WTC11 (cell line): ENCODE data around the gene HS6ST1. TPM values are rescaled to one million over a fixed set of nuclear protein-coding genes. Genes with fewer than 3 reads are reported as not detected.
A peak's percentile ranks its signal among the peaks of the same experiment; 100 is the strongest.

Experiments
- ATAC-seq: fragments of 200-7000 bp; cut with Tn5 transposase; 2 replicates; pipeline ENCODE4 v1.10.0; 2021; ENCODE audit warnings: mild to moderate bottlenecking, moderate library complexity
- CTCF ChIA-PET: fragments of 300-600 bp; sonication (Branson Sonifier 250); formaldehyde crosslinking; loops from one replicate; lab custom pipeline; 2021; ENCODE audit warnings: antibody characterized with exemption; lab: Charles Lee
- POLR2A ChIA-PET: fragments of 350-600 bp; sonication (Branson Sonifier 250); formaldehyde crosslinking; loops from one replicate; lab custom pipeline; 2021; ENCODE audit warnings: antibody characterized with exemption; lab: Charles Lee
- DNase-seq: peaks from one replicate; pipeline ENCODE4 v3.0.0; 2021; ENCODE audit warnings: low spot score
- H3K27ac Mint-ChIP-seq: 2 replicates; pipeline ENCODE4 v1.8.0; 2021; ENCODE audit warnings: mixed read lengths
- H3K27me3 Mint-ChIP-seq: 2 replicates; pipeline ENCODE4 v1.8.0; 2021; ENCODE audit warnings: low read depth, mild to moderate bottlenecking, moderate library complexity, mixed read lengths
- H3K36me3 Mint-ChIP-seq: 2 replicates; pipeline ENCODE4 v1.8.0; 2021; ENCODE audit warnings: mixed read lengths
- H3K4me1 Mint-ChIP-seq: 2 replicates; pipeline ENCODE4 v1.8.0; 2022; ENCODE audit warnings: mixed read lengths
- H3K4me3 Mint-ChIP-seq: 2 replicates; pipeline ENCODE4 v1.8.0; 2021; ENCODE audit warnings: mild to moderate bottlenecking, moderate library complexity, mixed read lengths
- H3K9me3 Mint-ChIP-seq: 2 replicates; pipeline ENCODE4 v1.8.0; 2021; ENCODE audit warnings: mixed read lengths
- FOXK1 ChIP-seq: sonication (generic); formaldehyde crosslinking; IDR thresholded peaks from 2 replicates; pipeline ENCODE4 v1.8.0; 2022; ENCODE audit warnings: mild to moderate bottlenecking, moderate library complexity, missing genetic modification reagents
- GABPB1 ChIP-seq: sonication (generic); formaldehyde crosslinking; IDR thresholded peaks from 2 replicates; pipeline ENCODE4 v1.8.1; 2023; ENCODE audit warnings: mild to moderate bottlenecking, missing genetic modification reagents
- PRDM15 ChIP-seq: sonication (generic); formaldehyde crosslinking; IDR thresholded peaks from 2 replicates; pipeline ENCODE4 v1.8.0; 2022; ENCODE audit warnings: missing genetic modification reagents
- TEAD1 ChIP-seq: sonication (generic); formaldehyde crosslinking; IDR thresholded peaks from 2 replicates; pipeline ENCODE4 v1.8.0; 2022; ENCODE audit warnings: mild to moderate bottlenecking, missing genetic modification reagents
- TEAD4 ChIP-seq: sonication (generic); formaldehyde crosslinking; IDR thresholded peaks from 2 replicates; pipeline ENCODE4 v1.8.0; 2022; ENCODE audit warnings: mild to moderate bottlenecking, missing genetic modification reagents
- ZNF416 ChIP-seq: fragments of 250-450 bp; sonication (Bioruptor Pico); IDR thresholded peaks from 2 replicates; pipeline ENCODE4 v1.9.0; 2021; ENCODE audit warnings: mild to moderate bottlenecking, inconsistent platforms
- ZNF423 ChIP-seq: fragments of 250-450 bp; sonication (Bioruptor Pico); IDR thresholded peaks from 2 replicates; pipeline ENCODE4 v2.1.2; 2022; ENCODE audit warnings: mild to moderate bottlenecking, moderate library complexity
- total RNA-seq: library from RNA; stranded (reverse); gene quantifications from 3 replicates; pipeline ENCODE4 v1.2.3, GENCODE V29; 2021
- TF ChIP-seq, protein P1 (sequence below): sonication (generic); formaldehyde crosslinking; IDR thresholded peaks from 2 replicates; pipeline ENCODE4 v1.8.0; 2022; ENCODE audit warnings: mild to moderate bottlenecking, missing genetic modification reagents
- TF ChIP-seq, protein P2 (sequence below): sonication (generic); formaldehyde crosslinking; IDR thresholded peaks from 2 replicates; pipeline ENCODE4 v1.8.0; 2023; ENCODE audit warnings: mild to moderate bottlenecking, missing genetic modification reagents
- TF ChIP-seq, protein P3 (sequence below): sonication (generic); formaldehyde crosslinking; IDR thresholded peaks from 2 replicates; pipeline ENCODE4 v1.8.1; 2022; ENCODE audit warnings: mild to moderate bottlenecking, moderate library complexity, missing genetic modification reagents

The HS6ST1 gene
- total RNA-seq, 1 experiment from 2014 or later: 55.5 TPM

DNA sequence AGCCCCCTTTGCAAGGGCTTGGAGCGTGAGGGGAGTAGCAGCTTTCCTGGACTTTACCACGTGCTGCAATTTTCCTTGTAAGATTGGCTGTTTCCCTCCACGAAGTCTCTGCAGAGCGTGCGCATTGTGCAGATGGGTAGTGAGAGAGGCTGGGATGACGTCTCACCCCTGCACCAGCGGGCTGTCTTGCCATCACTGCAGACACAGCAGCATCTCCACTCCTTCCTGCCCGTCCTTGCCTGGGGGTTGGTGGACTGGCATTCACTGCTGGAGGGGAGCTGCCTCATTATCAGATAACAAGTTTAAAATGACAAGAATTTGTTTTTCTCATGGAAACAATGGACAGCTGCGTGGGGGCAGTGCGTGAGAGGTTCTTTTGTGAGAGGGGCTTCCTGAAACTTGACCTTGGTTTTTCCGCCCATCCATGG lies 45.3 kb upstream of the HS6ST1 start:
- Mint-ChIP-seq H3K27me3 (no peaks in the 10 kb centered on the region; the same call in 1 of the 2 replicates), H3K4me1 (peaks cover 46% of the 10 kb centered on the region), H3K4me3 (no peak overlapping the region), H3K27ac (peak overlapping the region; percentile 60), H3K36me3 (no peaks in the 10 kb centered on the region), H3K9me3 (no peaks in the 10 kb centered on the region)
- DNase-seq (no peak), ATAC-seq (no peak)
- ChIA-PET CTCF (interaction anchor here (0.6 to 0.9 kb wide), 2 partner anchors 24 to 265 kb away, joined by 3 to 4 read pairs; no protein-coding TSS in a partner anchor), POLR2A (no interaction called here)
- TF ChIP-seq ZNF416 (CRISPR knock-in tag) (no peak), GABPB1 (no peak), FOXK1 (CRISPR knock-in tag) (no peak), PRDM15 (CRISPR knock-in tag) (no peak)
- TF ChIP-seq, protein P1, sequence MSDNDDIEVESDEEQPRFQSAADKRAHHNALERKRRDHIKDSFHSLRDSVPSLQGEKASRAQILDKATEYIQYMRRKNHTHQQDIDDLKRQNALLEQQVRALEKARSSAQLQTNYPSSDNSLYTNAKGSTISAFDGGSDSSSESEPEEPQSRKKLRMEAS (CRISPR knock-in tag): peak; percentile 19; the same call in 1 of the 2 replicates
- TF ChIP-seq, protein P2, sequence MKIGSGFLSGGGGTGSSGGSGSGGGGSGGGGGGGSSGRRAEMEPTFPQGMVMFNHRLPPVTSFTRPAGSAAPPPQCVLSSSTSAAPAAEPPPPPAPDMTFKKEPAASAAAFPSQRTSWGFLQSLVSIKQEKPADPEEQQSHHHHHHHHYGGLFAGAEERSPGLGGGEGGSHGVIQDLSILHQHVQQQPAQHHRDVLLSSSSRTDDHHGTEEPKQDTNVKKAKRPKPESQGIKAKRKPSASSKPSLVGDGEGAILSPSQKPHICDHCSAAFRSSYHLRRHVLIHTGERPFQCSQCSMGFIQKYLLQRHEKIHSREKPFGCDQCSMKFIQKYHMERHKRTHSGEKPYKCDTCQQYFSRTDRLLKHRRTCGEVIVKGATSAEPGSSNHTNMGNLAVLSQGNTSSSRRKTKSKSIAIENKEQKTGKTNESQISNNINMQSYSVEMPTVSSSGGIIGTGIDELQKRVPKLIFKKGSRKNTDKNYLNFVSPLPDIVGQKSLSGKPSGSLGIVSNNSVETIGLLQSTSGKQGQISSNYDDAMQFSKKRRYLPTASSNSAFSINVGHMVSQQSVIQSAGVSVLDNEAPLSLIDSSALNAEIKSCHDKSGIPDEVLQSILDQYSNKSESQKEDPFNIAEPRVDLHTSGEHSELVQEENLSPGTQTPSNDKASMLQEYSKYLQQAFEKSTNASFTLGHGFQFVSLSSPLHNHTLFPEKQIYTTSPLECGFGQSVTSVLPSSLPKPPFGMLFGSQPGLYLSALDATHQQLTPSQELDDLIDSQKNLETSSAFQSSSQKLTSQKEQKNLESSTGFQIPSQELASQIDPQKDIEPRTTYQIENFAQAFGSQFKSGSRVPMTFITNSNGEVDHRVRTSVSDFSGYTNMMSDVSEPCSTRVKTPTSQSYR (CRISPR knock-in tag): no peak

DNA sequence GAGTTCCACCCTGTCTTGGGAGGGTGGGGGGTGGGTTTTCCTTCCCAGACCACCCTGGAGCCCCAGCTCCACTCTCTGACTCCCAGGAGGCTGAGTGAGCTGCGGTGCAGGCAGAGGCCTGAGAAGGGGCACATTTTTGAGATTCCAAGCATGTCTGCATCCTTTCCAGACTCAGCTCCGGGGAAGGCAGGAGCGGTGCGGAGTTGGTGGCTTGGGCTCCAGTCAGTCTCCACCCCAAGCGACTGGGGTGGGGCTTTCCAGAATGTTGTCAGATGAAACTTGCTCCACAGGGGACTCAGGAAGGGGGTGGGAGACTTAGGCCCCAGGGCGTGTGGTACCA lies 44.2 kb upstream of the HS6ST1 start:
- H3K4me3 Mint-ChIP-seq: no peak overlapping the region
- POLR2A ChIA-PET: interaction anchor here (1.0 kb wide), 1 partner anchor 16 kb away, joined by 4 read pairs; no protein-coding TSS in a partner anchor
- no peaks in the 10 kb centered on the region; the same call in 1 of the 2 replicates for H3K27me3 Mint-ChIP-seq
- H3K9me3 Mint-ChIP-seq: no peaks in the 10 kb centered on the region
- CTCF ChIA-PET: interaction anchor here (0.9 to 1.2 kb wide), 5 partner anchors 9 to 374 kb away, joined by 3 read pairs; no protein-coding TSS in a partner anchor
- H3K27ac Mint-ChIP-seq: peak overlapping the region; percentile 98
- peaks cover 38% of the 10 kb centered on the region for H3K4me1 Mint-ChIP-seq
- no peaks in the 10 kb centered on the region for H3K36me3 Mint-ChIP-seq
- TF ChIP-seq TEAD1 (CRISPR knock-in tag) (peak; percentile 97; the same call in 1 of the 2 replicates), TEAD4 (CRISPR knock-in tag) (peak; percentile 92), ZNF423 (CRISPR knock-in tag) (0 out of 2 replicates have a peak, but pooled peaks have one; percentile 2)
- TF ChIP-seq, protein P3, sequence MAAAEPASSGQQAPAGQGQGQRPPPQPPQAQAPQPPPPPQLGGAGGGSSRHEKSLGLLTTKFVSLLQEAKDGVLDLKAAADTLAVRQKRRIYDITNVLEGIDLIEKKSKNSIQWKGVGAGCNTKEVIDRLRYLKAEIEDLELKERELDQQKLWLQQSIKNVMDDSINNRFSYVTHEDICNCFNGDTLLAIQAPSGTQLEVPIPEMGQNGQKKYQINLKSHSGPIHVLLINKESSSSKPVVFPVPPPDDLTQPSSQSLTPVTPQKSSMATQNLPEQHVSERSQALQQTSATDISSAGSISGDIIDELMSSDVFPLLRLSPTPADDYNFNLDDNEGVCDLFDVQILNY: no peak
- TF ChIP-seq, protein P2 (CRISPR knock-in tag): 0 out of 2 replicates have a peak, but pooled peaks have one; percentile 66
- TF ChIP-seq, all 79 proteins: peak for 4
- ATAC-seq (peak; percentile 95), DNase-seq (peak; percentile 84)
